LNCaP clone FGC (cell line): ENCODE data around the gene MIAT.

Experiments used
- DNase-seq: peaks from one replicate; pipeline ENCODE4 v3.0.0-alpha.2; 2011; ENCODE audit warnings: low read depth
- H3K4me3 ChIP-seq: 2 replicates; pipeline ENCODE4 v1.5.1; 2011; ENCODE audit warnings: mild to moderate bottlenecking, low read depth, low read length, control low read depth
- CTCF ChIP-seq: IDR thresholded peaks from 2 replicates; pipeline ENCODE4 v1.5.1; 2012; ENCODE audit warnings: mild to moderate bottlenecking; ENCODE audit not compliant: control insufficient read depth, insufficient read depth; ENCODE audit errors: extremely low read depth

The MIAT gene

DNA sequence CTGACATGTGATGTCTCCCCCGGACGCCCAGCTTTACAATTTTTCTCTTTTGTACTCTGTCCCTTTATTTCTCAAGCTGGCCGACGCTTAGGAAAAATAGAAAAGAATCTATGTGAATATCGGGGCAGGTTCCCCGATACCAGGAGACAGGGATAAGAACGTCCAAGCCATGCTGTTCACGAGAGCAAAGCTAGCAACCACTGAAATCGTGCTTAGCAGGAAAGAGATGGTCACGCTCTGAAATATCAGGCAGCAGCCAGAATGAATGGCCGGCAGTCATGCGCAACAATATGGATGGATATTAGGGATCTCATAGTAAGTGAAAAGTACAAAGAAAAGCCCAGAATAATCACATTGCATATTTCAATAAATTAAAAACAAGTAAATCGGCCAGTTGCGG is 43.1 kb upstream of the MIAT start:
- TF ChIP-seq CTCF: no peak
- H3K4me3 ChIP-seq: no peak overlapping the region
- DNase-seq: no peak

GRCh38 chr22:26615149-26615548 is 42.2 kb upstream of the MIAT start:
- no peak for DNase-seq
- no peak for TF ChIP-seq CTCF
- no peak overlapping the region for H3K4me3 ChIP-seq

GRCh38 chr22:26615830-26616435 is 41.5 kb upstream of the MIAT start:
- no peak for TF ChIP-seq CTCF
- no peak overlapping the region for H3K4me3 ChIP-seq
- no peak for DNase-seq

DNA sequence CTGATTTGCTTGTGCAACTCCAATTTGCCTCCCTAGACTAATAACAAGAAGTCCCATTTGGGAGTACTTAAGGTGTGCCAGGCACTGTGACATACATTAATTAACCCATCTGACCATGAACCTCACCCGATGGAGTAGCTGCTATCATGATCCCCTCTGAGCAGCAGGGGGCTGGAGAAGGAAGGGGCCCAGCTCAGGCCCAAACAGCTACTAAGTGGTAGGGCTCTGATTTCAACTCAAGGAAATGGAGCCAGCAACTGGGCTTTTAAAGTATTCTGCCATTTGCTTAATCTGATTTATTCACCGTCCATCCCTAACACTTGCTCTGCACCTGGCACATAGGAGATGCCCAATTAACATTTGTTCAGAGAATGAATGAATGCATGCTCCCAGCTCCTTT is 40.7 kb upstream of the MIAT start:
- no peak overlapping the region for H3K4me3 ChIP-seq
- DNase-seq: no peak
- no peak for TF ChIP-seq CTCF

GRCh38 chr22:26617271-26618199 is 39.9 kb upstream of the MIAT start, which contains the start of gene CRYBB1:
TSS of gene CRYBB1 (minus strand) at chr22:26618027. CDS start at chr22:26616319, 1,708 bp downstream.
- H3K4me3 ChIP-seq: no peak within 1 kb of the TSS
- no peak for DNase-seq
- TF ChIP-seq CTCF: no peak

DNA sequence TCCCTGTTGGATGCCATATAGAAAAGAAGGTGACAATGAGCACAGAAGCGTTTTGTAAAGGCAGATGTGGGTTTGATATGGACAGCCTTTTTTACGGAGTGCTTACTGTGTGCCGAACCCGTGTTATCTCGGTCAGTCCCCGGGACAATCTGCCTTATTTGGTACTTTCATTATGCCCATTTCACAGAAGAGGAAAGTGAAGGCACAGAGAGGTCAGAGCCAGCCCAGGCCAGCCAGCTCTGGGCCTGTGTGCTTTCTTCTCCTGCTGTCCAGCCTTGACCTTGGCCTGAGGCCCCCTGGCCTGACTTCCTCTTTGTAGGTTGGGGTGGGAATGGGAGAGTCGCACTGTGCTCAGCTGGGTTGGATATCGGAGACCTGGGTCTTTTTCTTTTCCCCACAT is 38.9 kb upstream of the MIAT start:
- no peak for TF ChIP-seq CTCF
- H3K4me3 ChIP-seq: no peak overlapping the region
- no peak for DNase-seq

GRCh38 chr22:26619510-26619909 is 37.9 kb upstream of the MIAT start:
- no peak for TF ChIP-seq CTCF
- H3K4me3 ChIP-seq: no peak overlapping the region
- DNase-seq: no peak
